ENCODE results near the gene DDX39A. TPM values are rescaled to one million over a fixed set of nuclear protein-coding genes. Genes with fewer than 3 reads are reported as not detected.

Gene DDX39A
- total RNA-seq, 4 donors from 2014 or later: 66.4 to 286 (median 163) TPM

DNA sequence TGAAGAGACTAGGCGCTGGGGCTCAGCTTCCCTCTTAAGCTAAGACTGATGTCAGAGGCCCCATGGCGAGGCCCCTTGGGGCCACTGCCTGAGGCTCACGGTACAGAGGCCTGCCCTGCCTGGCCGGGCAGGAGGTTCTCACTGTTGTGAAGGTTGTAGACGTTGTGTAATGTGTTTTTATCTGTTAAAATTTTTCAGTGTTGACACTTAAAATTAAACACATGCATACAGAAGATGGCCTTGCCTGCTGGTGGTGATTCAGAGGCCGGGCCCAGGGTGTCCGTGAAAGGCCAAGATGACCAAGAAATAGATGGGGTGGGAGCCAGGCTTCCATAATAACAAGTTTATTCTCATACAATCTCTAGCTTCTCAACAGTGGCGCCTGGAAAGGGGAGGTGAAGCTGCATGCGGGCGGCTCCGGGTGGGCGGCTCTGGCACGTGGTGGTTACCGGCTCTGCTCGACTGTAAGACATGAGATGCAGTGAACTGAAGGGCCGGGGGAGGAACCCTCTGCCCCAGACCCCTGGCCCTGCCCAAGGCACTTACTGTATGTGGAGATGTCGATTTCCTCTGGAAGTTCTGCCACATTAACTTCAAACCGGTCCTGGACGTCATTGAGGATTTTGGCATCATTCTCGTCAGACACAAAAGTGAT, 10.5 kb downstream of the DDX39A start:
- H3K27ac ChIP-seq: peak overlapping the region; percentile 57 to 77 (median 70)
- no peaks in the 10 kb centered on the region for H3K9me3 ChIP-seq
- no peaks in the 10 kb centered on the region for H3K27me3 ChIP-seq
- H3K4me3 ChIP-seq: no peak overlapping the region
- no peak for TF ChIP-seq EP300 (IDR thresholded peaks at IDR 0.05; ENCODE audit: low read depth)
- TF ChIP-seq POLR2A (IDR thresholded peaks at IDR 0.05): no peak
- no peak for TF ChIP-seq POLR2AphosphoS5 (IDR thresholded peaks at IDR 0.05)
- TF ChIP-seq, protein P1, sequence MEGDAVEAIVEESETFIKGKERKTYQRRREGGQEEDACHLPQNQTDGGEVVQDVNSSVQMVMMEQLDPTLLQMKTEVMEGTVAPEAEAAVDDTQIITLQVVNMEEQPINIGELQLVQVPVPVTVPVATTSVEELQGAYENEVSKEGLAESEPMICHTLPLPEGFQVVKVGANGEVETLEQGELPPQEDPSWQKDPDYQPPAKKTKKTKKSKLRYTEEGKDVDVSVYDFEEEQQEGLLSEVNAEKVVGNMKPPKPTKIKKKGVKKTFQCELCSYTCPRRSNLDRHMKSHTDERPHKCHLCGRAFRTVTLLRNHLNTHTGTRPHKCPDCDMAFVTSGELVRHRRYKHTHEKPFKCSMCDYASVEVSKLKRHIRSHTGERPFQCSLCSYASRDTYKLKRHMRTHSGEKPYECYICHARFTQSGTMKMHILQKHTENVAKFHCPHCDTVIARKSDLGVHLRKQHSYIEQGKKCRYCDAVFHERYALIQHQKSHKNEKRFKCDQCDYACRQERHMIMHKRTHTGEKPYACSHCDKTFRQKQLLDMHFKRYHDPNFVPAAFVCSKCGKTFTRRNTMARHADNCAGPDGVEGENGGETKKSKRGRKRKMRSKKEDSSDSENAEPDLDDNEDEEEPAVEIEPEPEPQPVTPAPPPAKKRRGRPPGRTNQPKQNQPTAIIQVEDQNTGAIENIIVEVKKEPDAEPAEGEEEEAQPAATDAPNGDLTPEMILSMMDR (IDR thresholded peaks at IDR 0.05): no peak
- H3K36me3 ChIP-seq: peaks cover 0 to 50% (median 29%) of the 10 kb centered on the region in 4 donors
- no peak for DNase-seq
- intact Hi-C loops (cut with DNase I; ENCODE audit: low total_unique reads): loop anchor here (10.0 kb wide), 1 partner anchor 54 kb away; no protein-coding TSS in a partner anchor
- in situ Hi-C loops (cut with MboI; ENCODE audit: low pct_ligation_motif_present in 1 of 4, low pct_unique_long_range_greater_than_20kb in 1 of 4, low sequenced_read_pairs in 3 of 4): no loop called here
- peaks cover 15 to 41% (median 26%) of the 10 kb centered on the region in 4 donors for H3K4me1 ChIP-seq
- WGBS, 2 donors (ENCODE audit: low coverage in 1 of 2): 70% methylated on average over 20 of the region's 20 CpGs; no CpG with 5 or more reads in 1 of the 2 donors

- Histone ChIP-seq H3K9me3 (no peaks in the 10 kb centered on the region), H3K4me3 (no peak overlapping the region), H3K27ac (peak overlapping the region; percentile 68 to 77 (median 74)), H3K36me3 (peaks cover 0 to 56% (median 30%) of the 10 kb centered on the region in 4 donors), H3K27me3 (no peaks in the 10 kb centered on the region), H3K4me1 (peaks cover 12 to 34% (median 24%) of the 10 kb centered on the region in 4 donors)
- intact Hi-C loops (cut with DNase I; ENCODE audit: low total_unique reads): loop anchor here (10.0 kb wide), 1 partner anchor 53 kb away; no protein-coding TSS in a partner anchor
- TF ChIP-seq POLR2AphosphoS5 (IDR thresholded peaks at IDR 0.05) (peak in 2 of 3 donors; percentile 75 to 77), EP300 (IDR thresholded peaks at IDR 0.05; ENCODE audit: low read depth) (no peak), POLR2A (IDR thresholded peaks at IDR 0.05) (peak; percentile 32)
- in situ Hi-C loops (cut with MboI; ENCODE audit: low pct_ligation_motif_present in 1 of 4, low pct_unique_long_range_greater_than_20kb in 1 of 4, low sequenced_read_pairs in 3 of 4): no loop called here
- 39 to 57% methylated on average over 2 to 20 of the region's 20 CpGs for WGBS, 2 donors (ENCODE audit: low coverage in 1 of 2)
- peak; percentile 87 for DNase-seq
Observed at GRCh38 chr19:14407605-14408484, 11.3 kb downstream of the DDX39A start.

DNA sequence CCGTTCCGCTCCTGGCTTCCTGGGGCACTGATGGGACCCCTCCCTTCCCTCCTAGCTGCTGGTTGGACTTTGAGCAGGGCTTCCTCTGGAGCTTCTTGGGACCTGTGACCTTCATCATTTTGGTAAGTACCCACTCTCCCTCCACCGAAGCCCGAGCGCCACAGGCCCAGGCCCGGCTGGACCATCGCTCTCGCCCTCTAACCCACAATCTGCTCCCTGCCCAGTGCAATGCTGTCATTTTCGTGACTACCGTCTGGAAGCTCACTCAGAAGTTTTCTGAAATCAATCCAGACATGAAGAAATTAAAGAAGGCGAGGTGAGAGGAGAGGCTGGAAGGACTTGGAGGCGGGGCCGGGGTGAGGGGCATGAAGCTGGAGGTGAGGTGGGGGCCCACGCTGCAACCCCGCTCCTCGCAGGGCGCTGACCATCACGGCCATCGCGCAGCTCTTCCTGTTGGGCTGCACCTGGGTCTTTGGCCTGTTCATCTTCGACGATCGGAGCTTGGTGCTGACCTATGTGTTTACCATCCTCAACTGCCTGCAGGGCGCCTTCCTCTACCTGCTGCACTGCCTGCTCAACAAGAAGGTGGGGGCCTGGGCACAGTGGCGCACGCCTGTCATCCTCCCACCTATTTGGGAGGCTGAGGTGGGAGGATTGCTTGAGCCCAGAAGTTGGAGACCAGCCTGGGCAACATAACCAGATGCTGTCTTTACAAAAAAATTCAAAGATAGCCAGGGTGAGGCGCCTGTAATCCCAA, 12.3 kb downstream of the DDX39A start:
- intact Hi-C loops (cut with DNase I; ENCODE audit: low total_unique reads): loop anchor here (10.0 kb wide), 1 partner anchor 52 kb away; no protein-coding TSS in a partner anchor
- no peaks in the 10 kb centered on the region for H3K9me3 ChIP-seq
- DNase-seq: no peak
- no peaks in the 10 kb centered on the region for H3K27me3 ChIP-seq
- WGBS, 2 donors (ENCODE audit: low coverage in 1 of 2): 92 to 93% methylated on average over 16 to 27 of the region's 27 CpGs
- peak overlapping the region; percentile 72 to 78 (median 76) for H3K27ac ChIP-seq
- H3K4me3 ChIP-seq: no peak overlapping the region
- peaks cover 12 to 26% (median 24%) of the 10 kb centered on the region in 4 donors for H3K4me1 ChIP-seq
- peaks cover 0 to 61% (median 28%) of the 10 kb centered on the region in 4 donors for H3K36me3 ChIP-seq
- in situ Hi-C loops (cut with MboI; ENCODE audit: low pct_ligation_motif_present in 1 of 4, low pct_unique_long_range_greater_than_20kb in 1 of 4, low sequenced_read_pairs in 3 of 4): no loop called here
- TF ChIP-seq POLR2AphosphoS5 (IDR thresholded peaks at IDR 0.05): no peak

DNA sequence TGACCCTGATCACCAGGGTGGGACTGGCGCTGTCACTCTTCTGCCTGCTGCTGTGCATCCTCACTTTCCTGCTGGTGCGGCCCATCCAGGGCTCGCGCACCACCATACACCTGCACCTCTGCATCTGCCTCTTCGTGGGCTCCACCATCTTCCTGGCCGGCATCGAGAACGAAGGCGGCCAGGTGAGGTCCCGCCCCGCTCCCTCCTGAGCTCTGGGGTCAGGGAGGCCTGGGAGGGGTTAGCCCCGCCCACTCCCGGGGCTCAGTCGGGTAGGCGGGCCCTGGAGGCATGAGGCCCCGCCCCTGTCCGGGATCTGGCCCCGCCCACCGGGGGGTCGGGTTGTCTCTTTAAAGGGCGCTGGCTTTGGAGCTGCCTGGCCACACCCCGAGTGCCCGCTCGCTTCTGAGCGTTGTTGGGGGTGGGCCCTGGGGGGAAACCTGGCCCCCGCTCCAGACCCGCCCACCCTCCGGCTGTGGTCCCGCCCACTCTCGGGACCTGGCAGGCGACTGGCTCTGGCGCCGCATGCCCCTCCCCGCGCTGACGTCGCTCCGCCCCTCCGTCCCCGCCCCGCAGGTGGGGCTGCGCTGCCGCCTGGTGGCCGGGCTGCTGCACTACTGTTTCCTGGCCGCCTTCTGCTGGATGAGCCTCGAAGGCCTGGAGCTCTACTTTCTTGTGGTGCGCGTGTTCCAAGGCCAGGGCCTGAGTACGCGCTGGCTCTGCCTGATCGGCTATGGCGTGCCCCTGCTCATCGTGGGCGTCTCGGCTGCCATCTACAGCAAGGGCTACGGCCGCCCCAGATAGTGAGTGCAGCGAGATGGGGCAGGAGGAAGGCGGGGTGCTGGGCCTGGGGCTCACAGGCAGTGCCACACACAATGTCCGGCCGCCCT, 13.1 kb downstream of the DDX39A start:
- H3K27me3 ChIP-seq: no peaks in the 10 kb centered on the region
- peak overlapping the region in 1 of 4 donors; percentile 30 for H3K4me3 ChIP-seq
- peak; percentile 15 for TF ChIP-seq POLR2A (IDR thresholded peaks at IDR 0.05)
- TF ChIP-seq, protein P1 (IDR thresholded peaks at IDR 0.05): peak; percentile 86 to 96 (median 92)
- peak in 2 of 3 donors; percentile 57 to 64 for TF ChIP-seq POLR2AphosphoS5 (IDR thresholded peaks at IDR 0.05)
- no peak for TF ChIP-seq EP300 (IDR thresholded peaks at IDR 0.05; ENCODE audit: low read depth)
- in situ Hi-C loops (cut with MboI; ENCODE audit: low pct_ligation_motif_present in 1 of 4, low pct_unique_long_range_greater_than_20kb in 1 of 4, low sequenced_read_pairs in 3 of 4) (no loop called here), intact Hi-C loops (cut with DNase I; ENCODE audit: low total_unique reads) (loop anchor here (10.0 kb wide), 1 partner anchor 51 kb away; no protein-coding TSS in a partner anchor)
- peak overlapping the region; percentile 72 to 78 (median 76) for H3K27ac ChIP-seq
- H3K4me1 ChIP-seq: peaks cover 12 to 26% (median 24%) of the 10 kb centered on the region in 4 donors
- DNase-seq: peak; percentile 87
- 49% methylated on average over 48 of the region's 61 CpGs; no CpG with 5 or more reads in 1 of the 2 donors for WGBS, 2 donors (ENCODE audit: low coverage in 1 of 2)
- H3K9me3 ChIP-seq: no peaks in the 10 kb centered on the region
- peaks cover 0 to 64% (median 30%) of the 10 kb centered on the region in 4 donors for H3K36me3 ChIP-seq
